ENCODE data around the gene CRACDL.
"Not testable (repeated sequence)": the region's sequence is repeated elsewhere in the genome, so short reads cannot be mapped to it uniquely, and the experiment has no call there.

The CRACDL gene

GRCh38 chr2:98886066-98886554 is 49.9 kb downstream of the CRACDL start:
- no peak for DNase-seq (ENCODE audit: low read depth in 1 of 2, low spot score in 1 of 2)

- no peak for DNase-seq (ENCODE audit: low read depth in 1 of 2, low spot score in 1 of 2)
Observed at GRCh38 chr2:98884658-98885057, 51.4 kb downstream of the CRACDL start.

GRCh38 chr2:98883780-98884211 is 52.2 kb downstream of the CRACDL start:
- no peak for DNase-seq (ENCODE audit: low read depth in 1 of 2, low spot score in 1 of 2)

- DNase-seq (ENCODE audit: low read depth in 1 of 2, low spot score in 1 of 2) = no peak
Observed at GRCh38 chr2:98882971-98883779, 52.9 kb downstream of the CRACDL start.

GRCh38 chr2:98882368-98882767 is 53.7 kb downstream of the CRACDL start:
- DNase-seq (ENCODE audit: low read depth in 1 of 2, low spot score in 1 of 2) = no peak

- DNase-seq (ENCODE audit: low read depth in 1 of 2, low spot score in 1 of 2) = no peak
Observed at GRCh38 chr2:98881153-98881650, 54.8 kb downstream of the CRACDL start.

- DNase-seq (ENCODE audit: low read depth in 1 of 2, low spot score in 1 of 2) = no peak
Observed at GRCh38 chr2:98880266-98881152, 55.5 kb downstream of the CRACDL start.

GRCh38 chr2:98877658-98878057 is 58.4 kb downstream of the CRACDL start:
- not testable (repeated sequence) for DNase-seq (ENCODE audit: low read depth in 1 of 2, low spot score in 1 of 2)

GRCh38 chr2:98876741-98877140 is 59.3 kb downstream of the CRACDL start:
- no peak for DNase-seq (ENCODE audit: low read depth in 1 of 2, low spot score in 1 of 2)

- DNase-seq (ENCODE audit: low read depth in 1 of 2, low spot score in 1 of 2) = no peak
Observed at GRCh38 chr2:98875746-98876145, 60.3 kb downstream of the CRACDL start.

- no peak for DNase-seq (ENCODE audit: low read depth in 1 of 2, low spot score in 1 of 2)
Observed at GRCh38 chr2:98875081-98875728, 60.8 kb downstream of the CRACDL start.

GRCh38 chr2:98874186-98874689 is 61.8 kb downstream of the CRACDL start:
- DNase-seq (ENCODE audit: low read depth in 1 of 2, low spot score in 1 of 2) = no peak

GRCh38 chr2:98872526-98872925 is 63.5 kb downstream of the CRACDL start:
- no peak for DNase-seq (ENCODE audit: low read depth in 1 of 2, low spot score in 1 of 2)

- DNase-seq (ENCODE audit: low read depth in 1 of 2, low spot score in 1 of 2) = no peak
Observed at GRCh38 chr2:98871506-98871905, 64.5 kb downstream of the CRACDL start.

GRCh38 chr2:98870516-98871158 is 65.4 kb downstream of the CRACDL start:
- DNase-seq (ENCODE audit: low read depth in 1 of 2, low spot score in 1 of 2) = no peak

GRCh38 chr2:98869870-98870269 is 66.2 kb downstream of the CRACDL start:
- no peak for DNase-seq (ENCODE audit: low read depth in 1 of 2, low spot score in 1 of 2)

GRCh38 chr2:98869272-98869641 is 66.8 kb downstream of the CRACDL start:
- no peak for DNase-seq (ENCODE audit: low read depth in 1 of 2, low spot score in 1 of 2)

- no peak for DNase-seq (ENCODE audit: low read depth in 1 of 2, low spot score in 1 of 2)
Observed at GRCh38 chr2:98868548-98869271, 67.3 kb downstream of the CRACDL start.

- no peak for DNase-seq (ENCODE audit: low read depth in 1 of 2, low spot score in 1 of 2)
Observed at GRCh38 chr2:98867539-98868309, 68.3 kb downstream of the CRACDL start.
